Germinal center (tissue), 1 donor: ENCODE measurements around the gene CMIP.
A peak's percentile ranks its signal among the peaks of the same experiment; 100 is the strongest.
"Not testable (repeated sequence)": the region's sequence is repeated elsewhere in the genome, so short reads cannot be mapped to it uniquely, and the experiment has no call there.

Source experiments
- DNase-seq: peaks from one replicate; pipeline ENCODE4 v3.0.0; 2012; ENCODE audit warnings: mixed read lengths, low spot score

The CMIP gene

DNA sequence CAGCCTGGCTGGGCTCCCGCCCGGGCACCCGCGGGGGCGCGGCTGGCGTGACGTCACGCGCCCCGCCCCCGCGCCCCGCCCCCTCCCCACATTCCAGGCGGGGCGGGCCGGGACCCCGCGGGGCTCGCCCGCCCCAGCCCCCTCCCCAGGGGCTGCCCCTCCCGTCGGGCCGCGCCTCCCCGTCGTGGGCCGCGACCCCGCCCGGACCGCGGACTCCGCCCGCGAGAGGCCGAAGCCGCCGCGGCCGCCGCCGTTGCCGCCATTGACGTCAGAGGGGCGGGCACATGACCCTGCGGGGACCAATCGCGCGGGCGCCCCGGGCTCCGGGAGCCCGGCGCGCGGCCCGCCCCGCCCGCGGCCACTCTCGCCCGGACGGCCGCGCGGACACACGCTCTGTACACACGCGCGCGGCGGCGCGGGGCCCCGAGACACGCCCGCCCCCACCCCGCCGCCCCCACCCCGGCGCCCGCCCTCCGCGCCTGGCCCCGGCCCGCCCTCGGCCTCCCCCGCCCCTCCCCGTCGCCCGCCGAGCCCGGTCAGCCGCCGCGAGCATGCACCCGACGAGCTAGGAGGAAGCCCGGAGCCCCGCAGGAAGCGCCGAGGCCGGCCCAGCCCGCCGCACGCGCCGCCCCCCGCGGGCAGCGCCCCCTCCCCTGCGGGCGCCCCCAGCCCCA, at the start of gene CMIP:
Gene CMIP (plus strand): TSS at position 361 of the 674 bp plus-strand sequence.
- peak; percentile 95 for DNase-seq

GRCh38 chr16:81394966-81395655, 49.5 kb upstream of the CMIP start:
- DNase-seq: no peak

GRCh38 chr16:81397058-81397878, 47.3 kb upstream of the CMIP start:
- DNase-seq: no peak

DNA sequence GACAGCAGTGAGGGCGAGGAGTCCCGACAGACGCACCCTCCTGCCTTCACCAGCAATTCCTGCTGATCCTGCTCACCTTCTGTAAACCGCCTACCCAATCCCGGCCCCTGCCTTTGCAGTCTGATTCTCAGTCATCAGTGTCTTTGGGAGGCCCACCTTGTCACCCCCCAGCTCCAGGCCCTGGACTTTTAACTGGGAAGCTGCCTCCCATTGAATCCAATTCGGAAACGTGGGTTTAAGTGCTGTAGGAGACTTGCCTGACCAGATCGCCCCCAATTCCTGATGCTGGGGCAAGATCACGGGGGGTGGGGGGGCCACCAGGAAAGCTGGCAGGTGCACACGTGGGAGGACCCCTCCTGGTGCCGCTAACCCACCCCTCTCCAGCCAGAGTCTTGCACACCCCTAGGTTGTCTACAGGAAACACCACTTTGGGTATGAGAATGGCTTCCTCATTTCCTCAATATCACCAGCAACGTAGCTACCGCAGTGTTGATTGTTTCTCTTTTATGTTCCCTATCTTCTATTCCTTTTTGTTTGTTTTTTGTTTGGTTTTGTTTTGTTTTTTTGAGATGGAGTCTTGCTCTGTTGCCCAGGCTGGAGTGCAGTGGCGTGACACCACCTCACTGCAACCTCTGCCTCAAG, 46.6 kb upstream of the CMIP start:
- DNase-seq: no peak

GRCh38 chr16:81399909-81400308, 44.7 kb upstream of the CMIP start:
- no peak for DNase-seq

- DNase-seq: no peak
Measured at GRCh38 chr16:81401035-81401950, 43.3 kb upstream of the CMIP start.

DNA sequence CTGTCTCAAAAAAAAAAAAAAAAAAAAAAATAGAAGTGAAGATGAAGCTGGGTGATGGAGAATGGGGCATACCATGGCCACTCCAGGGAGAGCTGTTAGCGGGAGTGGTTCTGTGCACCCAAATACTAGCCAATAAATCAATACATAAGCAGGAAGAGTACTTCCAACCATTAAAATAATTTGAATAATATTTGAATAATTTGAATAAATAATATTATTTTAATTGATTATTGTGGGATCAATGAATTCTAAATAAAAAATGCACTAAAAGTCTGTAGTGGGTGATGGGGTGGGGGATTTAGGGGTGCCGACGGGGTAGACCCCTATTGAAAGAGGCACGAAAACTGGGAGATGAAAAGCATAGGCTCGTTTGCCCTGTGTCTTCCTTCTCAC, 41.4 kb upstream of the CMIP start:
- no peak for DNase-seq

- peak; percentile 87 for DNase-seq
Measured at GRCh38 chr16:81403601-81404391, 40.8 kb upstream of the CMIP start.

GRCh38 chr16:81405002-81405401, 39.6 kb upstream of the CMIP start:
- DNase-seq: not testable (repeated sequence)

DNA sequence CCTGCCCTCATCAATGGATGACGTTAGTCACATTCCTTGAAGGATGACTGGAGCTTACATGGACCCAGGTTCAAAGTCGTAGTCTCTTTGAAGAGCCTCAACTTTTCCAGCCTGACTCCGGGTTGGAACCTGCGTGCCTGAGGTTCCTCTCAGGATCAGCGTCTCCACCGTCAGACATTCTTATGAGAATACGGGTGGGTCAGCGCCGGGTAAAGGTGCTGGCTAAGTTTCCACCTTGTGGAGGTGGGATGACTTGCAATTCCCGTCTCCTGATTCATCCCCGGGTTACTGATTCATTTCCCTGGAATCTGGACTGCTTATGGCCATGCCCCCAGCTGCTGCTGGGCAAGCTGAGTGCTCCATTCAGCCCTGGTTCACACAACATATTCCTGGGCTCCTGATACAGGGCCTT, 38.9 kb upstream of the CMIP start:
- no peak for DNase-seq

DNA sequence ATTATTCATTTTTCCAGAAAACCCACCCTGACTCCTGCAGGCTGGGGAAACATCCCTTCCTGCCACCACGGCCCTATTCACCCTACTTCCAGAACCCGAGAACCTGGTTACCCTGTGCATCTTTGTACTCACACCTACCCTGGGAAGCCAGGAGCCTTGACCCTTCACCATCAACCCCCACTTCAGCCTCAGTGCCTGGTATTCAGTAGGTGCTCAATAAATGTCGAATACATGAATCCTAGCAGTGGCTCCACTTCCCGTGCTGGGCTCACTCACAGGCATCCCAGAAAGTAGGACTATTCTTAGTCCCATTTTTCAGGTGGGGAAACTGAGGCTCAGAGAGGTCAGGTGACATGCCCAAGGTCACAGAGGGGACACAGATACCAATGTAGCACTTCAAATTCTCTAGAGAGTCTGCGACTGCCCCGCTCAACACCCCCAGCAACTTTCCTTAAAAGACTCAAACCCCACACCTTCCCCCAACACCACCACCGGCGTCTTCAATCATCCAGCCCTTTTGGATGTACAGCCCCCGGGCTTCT, 36.1 kb upstream of the CMIP start:
- DNase-seq: no peak

- no peak for DNase-seq
Measured at GRCh38 chr16:81409016-81409556, 35.5 kb upstream of the CMIP start.

GRCh38 chr16:81410643-81411293, 33.8 kb upstream of the CMIP start:
- no peak for DNase-seq

GRCh38 chr16:81413245-81413990, 31.2 kb upstream of the CMIP start:
- DNase-seq: no peak

- no peak for DNase-seq
Measured at GRCh38 chr16:81415751-81416150, 28.9 kb upstream of the CMIP start.

DNA sequence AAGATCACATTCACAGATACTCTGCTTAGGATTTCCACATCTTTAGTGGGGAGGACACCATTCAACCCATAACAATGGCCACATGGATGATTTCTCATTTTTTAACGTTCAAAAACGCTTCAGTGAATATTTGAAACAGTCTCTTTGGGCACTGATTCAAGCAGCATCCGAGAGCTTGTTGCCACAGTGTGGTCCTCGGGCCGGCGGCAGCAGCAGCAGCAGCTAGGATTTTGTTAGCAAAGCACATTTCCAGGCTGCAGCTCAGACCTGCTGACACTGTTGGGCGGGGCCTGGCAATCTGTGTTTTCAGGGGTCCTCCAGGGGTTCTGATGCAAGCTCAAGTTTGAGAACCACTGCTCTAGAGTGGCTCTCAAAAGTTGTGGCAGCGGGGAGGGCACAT, 27.9 kb upstream of the CMIP start:
- no peak for DNase-seq

DNA sequence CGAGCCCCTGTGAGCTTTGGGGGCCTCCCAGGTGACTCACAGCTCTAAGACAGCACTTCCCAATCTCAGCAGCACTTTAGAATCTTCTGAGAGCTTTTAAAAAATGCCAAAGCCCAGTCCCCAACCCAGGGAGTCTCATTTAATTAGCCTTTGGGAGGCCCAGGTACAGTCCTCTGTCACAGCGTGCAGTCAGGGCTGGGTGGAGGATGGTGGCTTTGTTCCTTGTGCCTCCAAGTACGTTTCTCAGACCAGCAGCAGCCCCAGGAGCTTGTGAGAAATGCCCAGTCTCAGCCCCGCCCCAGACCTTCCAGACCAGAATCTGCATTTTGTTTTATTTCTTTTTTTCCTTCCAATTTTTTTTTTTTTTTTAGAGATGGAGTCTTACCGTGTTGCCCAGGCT, 27.4 kb upstream of the CMIP start:
- DNase-seq: no peak

DNA sequence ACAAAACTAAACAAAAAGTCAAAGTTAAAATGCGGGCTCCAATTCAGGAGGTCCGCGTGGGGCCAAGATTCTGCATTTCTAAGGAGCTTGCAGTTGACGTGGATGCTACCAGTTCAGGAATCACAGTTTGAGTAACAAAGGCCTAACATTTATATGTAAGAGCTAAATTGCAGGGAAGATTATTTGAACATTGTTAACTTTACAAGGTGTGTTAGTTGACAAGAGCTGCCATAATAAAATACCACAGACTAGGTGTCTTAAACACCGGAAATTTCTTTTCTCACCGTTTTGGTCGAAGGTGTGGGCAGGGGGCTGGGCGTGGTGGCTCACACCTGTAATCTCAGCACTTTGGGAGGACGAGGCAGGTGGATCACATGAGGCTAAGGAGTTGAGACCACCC, 24.8 kb upstream of the CMIP start:
- no peak for DNase-seq

DNA sequence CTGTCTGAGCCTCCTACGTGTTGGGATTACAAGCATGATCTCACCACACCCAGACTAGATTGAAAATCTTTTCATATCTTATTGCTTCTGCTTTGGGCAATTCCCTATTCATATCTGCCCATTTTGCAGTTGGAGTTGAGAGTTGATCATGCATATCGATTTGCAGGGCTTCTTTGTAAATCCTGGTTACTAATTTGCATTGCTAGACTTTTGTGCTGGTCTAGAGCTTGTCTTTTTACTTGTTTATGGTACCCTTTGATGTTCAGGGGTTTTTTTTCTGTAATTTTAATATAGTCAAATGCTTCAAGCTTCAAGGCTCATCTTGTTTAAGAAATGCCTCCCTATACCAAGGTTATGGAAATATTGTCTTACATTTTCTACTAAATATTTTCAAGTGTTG, 23.5 kb upstream of the CMIP start:
- DNase-seq: no peak
